IPS-NIHi11 (cell line): ENCODE data around the gene TRNP1.
A peak's percentile ranks its signal among the peaks of the same experiment; 100 is the strongest.
"Not testable (repeated sequence)": the region's sequence is repeated elsewhere in the genome, so short reads cannot be mapped to it uniquely, and the experiment has no call there.

Source experiments
- DNase-seq: peaks from one replicate; pipeline ENCODE4 v3.0.0; 2012; ENCODE audit warnings: mixed read lengths, low spot score

Gene TRNP1, protein sequence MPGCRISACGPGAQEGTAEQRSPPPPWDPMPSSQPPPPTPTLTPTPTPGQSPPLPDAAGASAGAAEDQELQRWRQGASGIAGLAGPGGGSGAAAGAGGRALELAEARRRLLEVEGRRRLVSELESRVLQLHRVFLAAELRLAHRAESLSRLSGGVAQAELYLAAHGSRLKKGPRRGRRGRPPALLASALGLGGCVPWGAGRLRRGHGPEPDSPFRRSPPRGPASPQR

DNA sequence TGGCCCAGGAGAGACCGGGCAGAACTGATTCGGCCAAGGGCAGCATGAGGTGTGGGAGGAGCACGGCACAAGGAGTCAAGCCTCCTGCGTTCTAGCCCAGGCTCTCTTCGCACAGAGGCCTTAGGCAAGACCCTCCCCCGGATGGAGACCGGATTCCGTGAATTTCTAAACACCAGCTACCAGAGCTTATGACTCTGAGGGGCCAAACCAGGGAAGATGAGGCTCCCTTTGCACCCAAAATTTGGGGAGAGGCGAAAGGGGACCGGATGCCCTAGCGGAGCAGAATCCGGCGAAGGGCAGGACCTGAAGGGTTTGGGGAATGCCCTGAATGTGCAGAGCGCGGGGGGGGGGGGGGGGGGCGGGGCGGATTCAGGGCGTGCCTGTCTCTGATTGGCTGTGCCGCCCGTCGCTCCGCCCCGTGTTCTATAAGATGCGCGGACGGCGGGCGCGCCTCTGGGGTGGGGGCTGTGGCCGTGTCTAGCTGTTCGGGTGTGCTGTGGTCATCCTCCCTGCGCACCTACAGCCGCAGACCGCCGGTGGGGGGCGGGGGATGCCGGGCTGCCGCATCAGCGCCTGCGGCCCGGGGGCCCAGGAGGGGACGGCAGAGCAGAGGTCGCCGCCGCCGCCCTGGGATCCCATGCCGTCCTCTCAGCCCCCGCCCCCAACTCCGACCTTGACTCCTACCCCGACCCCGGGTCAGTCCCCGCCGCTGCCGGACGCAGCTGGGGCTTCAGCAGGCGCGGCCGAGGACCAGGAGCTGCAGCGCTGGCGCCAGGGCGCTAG, at the start of gene TRNP1:
TRNP1 (plus strand) TSS at position 456 of the 783 bp plus-strand sequence; CDS start at position 551, 95 bp downstream.
- DNase-seq: peak; percentile 94

DNA sequence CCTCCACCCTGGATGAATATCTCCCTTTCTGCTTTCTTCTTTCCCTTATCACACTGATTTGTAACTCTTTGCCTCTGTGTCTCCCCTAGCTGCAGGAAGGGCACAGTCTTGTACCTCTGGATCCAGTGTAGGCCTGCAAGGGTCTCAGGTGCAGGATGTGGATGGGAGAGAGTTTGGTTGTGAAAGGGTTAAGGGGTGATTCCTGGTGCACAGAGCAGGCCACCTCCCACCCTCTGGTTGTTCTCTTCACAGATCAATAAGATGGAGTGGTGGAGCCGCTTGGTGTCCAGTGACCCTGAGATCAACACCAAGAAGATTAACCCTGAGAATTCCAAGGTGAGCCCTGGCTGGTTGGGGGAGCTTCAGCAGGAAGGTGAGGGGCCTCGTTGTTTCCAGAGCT, 48.4 kb upstream of the TRNP1 start:
- DNase-seq: no peak

DNA sequence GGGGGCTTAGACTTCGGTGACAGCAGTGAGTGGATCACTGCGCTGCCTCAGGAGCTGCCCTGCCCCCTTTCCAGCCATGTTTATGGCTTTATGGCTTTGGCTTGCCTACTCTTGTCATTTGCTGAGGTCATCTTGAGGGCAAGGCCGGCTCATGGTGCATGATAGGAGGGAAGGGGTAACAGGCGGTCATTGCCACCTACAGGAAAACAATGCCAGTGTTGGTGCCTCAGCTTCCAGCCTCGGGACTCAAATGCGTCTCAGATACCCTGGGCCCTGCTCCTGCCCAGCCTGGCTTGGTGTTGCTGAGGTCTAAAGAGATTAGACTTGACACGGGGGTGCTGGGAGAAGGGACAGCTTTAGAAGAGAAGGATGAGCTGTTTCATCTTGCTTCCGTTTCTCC, 47.8 kb upstream of the TRNP1 start:
- no peak for DNase-seq

DNA sequence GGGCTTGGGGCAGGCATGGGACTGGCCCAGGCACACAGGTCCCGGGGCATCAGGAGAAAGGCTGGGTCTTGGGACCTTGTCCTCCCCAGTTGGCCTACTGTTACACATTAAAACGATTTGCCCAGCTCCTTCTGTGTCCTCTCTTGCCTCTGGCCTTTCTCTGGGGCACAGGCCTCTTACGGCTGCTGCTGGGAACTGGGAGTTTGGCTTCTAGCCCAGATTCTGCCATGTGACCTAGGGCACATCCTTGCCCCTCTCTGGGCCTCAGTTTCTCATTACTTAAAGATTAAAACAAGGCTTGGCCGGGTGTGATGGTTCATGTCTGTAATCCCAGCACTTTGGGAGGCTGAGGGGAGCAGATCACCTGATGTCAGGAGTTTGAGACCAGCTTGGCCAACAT, 47.2 kb upstream of the TRNP1 start:
- DNase-seq: no peak

DNA sequence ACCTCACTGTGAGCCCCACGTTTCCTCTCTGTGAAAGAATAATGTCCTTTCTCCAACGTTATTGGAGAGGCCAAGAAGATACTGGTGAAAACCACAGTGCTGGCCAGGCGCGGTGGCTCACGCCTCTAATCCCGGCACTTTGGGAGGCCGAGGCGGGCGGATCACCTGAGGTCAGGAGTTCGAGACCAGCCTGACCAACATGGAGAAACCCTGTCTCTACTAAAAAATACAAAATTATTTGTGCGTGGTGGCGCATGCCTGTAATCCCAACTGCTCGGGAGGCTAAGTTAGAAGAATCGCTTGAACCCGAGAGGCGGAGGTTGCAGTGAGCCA, 44.8 kb upstream of the TRNP1 start:
- not testable (repeated sequence) for DNase-seq

DNA sequence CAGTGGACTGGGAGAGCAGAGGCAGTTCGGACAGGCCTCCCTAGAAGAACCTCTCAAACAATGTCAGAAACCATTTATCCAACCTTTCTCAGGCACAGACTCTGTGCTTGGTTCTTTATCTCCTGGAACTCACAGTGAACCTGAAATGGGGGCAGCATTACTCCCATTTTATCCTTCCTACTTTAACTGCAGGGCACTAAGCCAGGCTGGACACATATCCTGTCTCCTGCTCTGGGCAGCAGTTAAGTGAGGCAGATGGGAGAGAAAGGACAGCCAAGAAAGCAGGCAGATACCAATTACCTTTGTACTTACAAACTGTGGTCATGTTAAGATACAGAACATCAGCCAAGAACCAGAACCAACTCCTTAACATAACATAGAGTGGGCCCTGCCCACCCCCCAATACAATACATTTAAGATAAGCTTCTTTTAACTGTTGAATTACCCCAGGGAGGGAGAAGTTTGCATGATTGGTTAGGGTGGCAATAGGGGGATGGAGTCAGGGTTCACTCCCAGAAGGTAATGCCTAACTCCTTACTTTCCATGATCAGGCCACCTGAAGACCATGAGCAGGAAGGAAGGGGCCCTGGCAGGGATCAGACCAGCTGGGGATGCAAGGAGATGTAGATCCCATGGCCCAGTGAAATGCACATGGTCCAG, 44.1 kb upstream of the TRNP1 start:
- no peak for DNase-seq

DNA sequence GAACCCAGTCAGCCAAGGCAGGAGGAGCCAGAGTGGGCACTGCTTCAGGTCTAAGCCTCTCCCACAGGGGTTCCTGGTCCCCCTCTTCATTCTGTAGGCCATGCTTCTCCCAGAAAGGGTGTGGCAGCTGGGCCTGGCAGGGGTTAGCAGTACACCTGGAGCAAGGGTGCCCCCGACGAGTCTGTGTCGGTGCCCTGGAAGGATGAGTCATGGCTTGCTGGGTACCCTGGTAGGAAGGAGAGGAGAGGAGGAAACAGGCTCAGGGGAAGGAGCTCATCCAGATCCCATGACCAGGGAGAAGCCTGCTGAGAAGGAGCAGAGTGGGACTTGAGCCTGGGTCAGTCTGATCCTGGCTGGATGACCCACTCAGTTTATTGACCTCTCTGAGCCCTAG, 43.6 kb upstream of the TRNP1 start:
- no peak for DNase-seq

DNA sequence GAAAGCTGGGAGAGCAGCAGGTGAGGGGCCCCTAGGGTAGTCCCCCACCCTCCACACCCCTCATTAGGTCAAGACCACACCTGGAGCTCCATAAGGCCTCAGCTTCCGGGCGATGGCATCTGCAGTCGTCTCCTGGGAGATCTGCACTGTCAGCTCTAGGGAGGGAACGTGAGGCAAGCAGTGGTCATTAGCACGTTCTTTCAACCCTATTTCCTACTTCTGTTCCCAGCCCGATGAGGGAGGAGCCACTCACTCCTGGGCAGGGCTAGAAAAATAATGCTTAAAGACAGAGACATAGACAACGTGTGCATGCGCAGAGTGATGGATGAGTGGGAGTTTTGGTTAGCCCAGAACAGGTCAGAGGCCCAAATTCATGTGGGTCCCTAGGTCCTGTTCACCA, 42.9 kb upstream of the TRNP1 start:
- DNase-seq: no peak

DNA sequence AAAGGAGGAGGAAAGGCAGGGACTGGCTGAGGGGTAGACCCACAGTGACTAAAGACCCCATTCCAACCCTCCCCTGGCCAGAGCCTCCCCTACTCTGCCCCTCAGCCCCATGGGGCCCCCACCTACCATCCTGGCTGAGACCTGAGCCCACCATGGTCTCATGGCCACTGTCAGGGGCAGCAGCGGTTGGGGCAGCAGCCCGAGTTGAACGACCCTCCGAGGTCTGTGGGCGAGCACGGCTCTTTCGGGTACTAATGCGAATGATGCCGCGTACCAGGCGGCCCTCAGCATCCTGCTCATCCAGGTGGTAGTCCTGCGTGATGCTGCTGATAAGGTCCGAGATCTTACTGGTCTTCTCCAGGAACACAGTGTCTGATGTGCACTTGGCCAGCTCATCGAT, 42.3 kb upstream of the TRNP1 start:
- no peak for DNase-seq

DNA sequence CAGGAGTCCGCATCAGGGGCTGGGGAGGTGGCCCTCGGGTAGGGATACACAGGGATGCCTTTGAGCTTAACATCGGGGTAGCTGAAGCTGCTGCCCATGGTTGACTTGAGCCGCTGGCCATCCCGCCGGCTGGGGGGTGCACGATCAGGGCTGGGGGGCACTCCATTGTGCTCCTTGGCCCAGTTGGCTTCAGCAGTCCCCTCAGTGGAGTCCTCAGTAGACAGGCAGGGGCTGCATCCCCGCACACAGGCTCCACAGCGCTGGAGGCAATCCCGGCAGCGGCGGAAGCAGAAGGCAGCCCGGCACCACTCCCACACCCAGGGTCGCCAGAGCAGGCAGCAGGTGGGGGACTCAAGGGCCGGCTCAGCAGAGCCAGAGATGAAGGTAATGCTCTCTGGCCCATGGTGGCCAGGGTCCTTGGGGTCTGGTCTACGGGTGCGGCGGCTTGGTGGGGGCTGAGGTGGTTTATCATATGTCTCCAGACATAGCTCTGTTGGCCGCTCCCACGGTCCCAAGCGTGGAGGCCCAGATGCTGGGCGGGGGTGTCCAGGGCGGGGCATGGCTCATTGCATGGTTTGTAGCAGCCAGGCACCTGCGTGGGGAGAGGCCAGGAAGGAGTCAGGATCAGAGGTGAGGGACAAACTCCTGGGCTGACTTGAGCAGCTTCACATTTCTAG, 41.5 kb upstream of the TRNP1 start:
- no peak for DNase-seq

DNA sequence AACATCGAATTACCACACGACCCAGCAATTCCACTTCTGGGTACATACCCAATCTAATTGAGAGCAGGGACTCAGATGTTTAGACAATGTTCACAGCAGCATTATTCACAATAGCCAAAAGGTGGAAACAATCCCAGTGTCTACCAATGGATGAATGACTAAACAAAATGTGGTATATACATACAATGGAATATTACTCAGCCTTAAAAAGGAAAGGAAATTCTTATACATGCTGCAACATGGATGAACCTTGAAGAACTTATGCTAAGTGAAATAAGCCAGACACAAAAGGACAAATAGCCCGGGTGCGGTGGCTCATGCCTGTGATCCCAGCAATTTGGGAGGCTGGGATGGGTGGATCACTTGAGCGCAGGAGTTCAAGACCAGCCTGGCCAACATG, 40.1 kb upstream of the TRNP1 start:
- no peak for DNase-seq

DNA sequence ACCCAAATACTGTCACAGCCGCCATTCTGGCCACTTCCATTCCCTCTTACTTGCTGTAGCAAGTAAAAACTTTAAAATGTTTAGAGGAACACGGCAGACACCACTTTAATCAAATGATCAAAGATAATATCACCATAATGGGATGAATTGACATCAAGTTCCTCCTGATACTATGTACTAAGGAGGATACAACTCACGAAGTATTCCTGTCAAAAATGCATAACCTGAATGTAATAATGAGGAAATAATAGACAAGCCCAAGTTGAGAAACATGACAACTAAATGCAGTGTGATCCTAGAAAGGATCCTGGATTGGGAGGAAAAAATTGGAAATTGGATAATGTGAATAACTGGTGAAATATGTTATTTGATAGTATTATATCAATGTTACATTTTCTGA, 37.2 kb upstream of the TRNP1 start:
- DNase-seq: no peak

DNA sequence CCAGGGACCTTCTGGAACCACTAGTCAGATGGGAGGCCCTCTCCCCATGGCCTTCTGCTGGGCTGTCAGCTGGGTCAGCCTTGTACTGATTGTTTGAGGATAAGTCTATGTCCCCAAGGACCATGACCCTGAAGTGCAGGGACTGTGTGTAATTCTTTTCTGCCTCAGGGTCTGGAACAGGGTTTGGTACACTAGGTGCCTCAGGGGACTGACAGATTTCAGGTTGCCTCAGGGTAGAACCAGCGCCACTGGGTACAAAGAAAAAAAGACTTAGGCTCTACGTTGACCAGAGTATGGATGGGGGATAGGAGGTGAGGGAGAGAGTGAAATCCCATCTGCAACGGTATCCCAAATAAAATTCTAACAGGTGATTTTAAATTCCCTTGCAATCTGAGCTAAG, 36.2 kb upstream of the TRNP1 start:
- DNase-seq: no peak

DNA sequence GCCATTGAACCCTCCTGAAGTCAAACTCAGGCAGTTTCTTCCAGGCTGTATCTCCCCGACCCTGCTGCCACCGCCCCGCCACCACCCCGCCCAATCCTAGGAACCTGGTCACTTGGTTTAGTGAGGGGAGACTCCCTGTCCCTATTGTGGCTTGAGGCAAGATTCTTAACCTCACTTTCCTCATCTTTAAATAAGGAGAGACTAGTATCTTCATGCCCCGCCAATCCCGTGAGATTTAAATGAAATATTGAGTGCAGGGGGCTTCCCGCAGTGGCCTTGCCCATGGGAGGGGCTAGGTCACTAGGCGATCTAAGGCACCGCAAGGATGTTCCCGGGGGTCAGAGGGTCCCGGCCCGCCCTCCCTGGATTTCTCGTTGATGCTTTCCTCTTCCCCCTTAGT, 34.2 kb upstream of the TRNP1 start:
- DNase-seq: no peak

DNA sequence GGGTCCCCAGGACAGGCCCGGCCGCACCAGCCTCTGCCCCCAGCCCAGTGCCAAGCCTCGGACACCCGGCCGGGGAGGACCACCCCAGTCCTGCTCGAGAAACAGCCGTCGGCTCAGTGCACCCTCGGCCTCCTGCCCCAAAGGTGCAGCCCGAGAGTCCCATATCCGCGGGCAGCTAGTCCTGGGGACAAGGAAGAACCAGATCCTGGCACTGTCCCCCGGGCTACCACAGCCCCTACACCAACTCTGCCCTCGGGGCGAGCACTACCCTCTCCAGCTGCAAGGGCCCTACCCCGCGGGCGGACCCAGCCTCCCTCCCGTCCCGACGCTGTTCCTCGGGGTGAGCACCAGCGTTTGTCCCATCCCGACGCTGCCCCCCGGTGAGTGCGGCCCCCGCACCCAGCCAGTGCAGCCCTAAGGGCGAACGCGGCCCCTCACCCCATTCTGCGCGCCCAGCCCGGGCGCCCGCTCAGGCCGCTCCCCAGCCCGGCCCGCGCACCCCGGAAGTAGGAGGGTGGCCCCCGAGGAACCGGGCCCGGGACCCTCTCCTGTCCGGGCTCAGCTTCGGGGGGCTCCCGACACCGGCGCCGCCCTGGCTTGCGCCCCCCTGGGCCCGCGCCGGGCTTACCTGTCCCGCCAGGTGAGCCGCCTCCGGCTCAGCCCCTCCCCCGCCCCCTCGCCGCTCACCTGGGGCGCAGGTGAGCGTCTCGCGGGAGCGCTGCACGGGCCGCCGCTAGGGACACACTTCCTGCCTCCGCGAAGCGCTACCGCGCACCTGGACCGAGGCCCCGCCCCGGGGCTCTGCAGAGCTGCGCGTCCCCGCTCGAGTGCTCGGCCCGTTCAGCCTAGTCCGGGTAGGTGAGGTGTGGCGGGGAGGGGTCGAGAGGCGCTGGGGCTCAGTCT, 33.5 kb upstream of the TRNP1 start, which contains the start of gene KDF1:
KDF1 (minus strand) TSS at position 747 of the 903 bp plus-strand sequence. CDS start 8,088 bp downstream, outside the sequence.
- DNase-seq: peak; percentile 95

DNA sequence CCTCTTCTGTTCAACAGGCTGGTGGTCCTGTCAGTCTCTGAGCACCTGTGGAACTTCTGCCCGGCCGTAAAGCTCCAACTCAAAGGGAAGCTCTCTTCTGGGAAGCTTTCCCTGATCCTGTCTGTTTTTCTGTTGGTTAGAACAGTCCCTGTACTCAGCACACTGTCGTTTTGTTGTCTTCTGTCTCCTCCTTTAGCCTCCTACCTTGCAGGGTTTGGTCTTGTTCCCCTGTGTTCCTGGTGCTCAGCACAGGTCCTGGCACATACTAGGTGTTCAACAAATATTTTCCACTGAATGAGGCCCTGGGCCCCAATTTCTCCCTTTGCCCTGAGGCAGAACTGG, 32.9 kb upstream of the TRNP1 start:
- DNase-seq: no peak

DNA sequence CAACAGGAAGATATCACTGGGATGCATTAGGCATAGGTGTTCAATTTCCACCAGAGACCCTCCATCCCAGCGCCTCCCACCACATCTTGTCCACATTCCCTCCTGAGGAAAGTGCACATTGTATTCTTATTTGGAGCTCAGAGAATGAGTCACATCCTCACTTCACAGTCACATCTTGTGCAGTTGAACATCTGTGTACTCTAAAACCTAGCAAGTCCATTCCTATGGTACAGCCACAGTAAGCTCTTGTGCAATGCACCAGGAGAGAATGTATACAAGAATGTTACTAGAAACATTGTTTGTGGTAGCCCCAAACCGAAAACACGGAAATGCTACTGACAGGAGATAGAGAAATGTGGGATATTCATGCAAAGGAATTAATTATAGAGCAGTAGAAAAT, 31.7 kb upstream of the TRNP1 start:
- no peak for DNase-seq

DNA sequence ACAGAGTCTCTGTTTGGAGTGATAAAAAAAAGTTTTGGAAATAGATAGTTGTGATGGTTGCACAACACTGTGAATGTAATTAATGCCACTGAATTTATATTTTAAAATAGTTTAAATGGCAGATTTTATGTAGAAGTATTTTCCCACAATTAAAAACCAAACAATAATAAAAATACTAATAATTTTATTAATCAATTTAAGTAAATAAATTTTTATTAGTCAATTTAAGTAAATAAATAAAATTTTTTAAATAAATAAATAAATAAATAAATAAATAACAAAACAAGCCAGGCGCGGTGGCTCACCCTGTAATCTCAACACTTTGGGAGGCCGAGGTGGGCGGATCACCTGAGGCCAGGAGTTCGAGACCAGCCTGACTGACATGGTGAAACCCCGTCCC, 28.3 kb upstream of the TRNP1 start:
- DNase-seq: no peak

DNA sequence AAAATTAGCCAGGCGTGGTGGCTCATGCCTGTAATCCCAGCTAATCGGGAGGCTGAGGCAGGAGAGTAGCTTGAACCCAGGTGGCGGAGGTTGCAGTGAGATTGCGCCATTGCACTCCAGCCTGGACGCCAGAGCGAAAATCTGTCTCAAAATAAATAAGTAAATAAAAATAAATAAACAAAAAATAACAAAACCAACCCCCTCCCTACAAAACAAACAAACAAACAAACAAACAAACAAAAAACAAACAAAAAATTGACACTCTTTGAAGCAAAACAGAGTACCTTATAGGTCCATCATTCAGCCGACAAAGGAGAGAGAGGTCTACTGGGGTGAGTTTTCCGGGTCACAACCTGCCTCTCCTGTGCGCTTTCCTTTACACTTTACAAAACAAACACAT, 27.9 kb upstream of the TRNP1 start:
- no peak for DNase-seq

DNA sequence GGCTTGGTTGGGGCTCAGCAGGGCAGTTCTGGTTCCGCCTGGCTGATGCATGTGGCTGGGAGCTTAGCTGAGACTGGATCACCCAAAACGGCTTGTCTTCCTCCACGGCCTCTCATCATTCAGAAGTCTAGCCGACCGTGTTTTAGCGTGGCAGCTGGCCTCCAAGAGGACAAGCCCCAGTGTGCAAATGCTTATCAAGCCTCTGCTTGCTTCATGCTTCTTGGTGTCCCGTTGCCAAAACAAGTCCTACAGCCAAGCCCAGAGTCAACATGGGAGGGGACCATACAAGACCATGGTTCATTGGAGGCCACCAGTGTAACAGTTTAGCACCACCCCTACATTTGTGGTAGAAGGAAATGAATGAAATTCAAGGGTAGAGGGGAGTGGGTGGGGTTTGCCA, 22.7 kb upstream of the TRNP1 start:
- no peak for DNase-seq

DNA sequence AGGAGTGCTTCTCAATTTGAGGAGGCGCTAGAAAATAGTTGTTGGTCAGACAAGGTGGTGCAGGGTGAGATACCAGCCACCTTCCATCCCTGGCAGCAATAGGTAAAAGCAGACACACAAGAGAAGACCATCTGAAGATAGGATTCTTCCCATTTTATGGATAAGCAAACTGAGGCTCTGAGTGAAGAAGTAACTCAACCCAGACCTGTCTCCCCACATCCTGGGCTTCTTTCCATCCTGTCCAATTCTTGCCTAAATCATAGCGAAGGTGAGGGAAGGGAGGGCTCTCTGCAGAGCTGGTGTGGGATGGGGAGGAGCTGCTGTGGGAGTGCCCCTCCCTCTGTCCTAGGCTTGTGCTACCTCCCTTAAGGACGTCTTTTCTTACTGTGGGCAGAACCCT, 21.9 kb upstream of the TRNP1 start:
- no peak for DNase-seq

DNA sequence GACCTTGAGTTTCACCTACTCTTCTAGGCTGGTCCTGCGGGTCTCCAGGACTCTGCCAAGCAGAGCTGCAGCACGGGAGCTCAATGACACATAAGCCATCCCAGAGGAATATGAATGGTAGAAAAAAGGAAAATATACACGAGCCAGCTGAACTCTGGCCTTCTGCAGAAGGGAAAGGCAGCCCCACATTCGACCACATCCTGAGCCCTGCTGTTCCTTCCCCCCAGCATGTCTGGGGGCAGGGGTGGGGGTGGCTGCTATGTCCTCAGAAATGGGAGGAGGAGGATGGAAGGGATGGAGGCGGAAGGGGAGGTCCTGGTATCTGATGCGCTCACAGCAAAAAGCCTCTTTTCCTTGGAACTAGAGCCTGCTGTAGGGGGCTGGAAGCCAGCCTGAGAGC, 21.1 kb upstream of the TRNP1 start:
- DNase-seq: no peak
